Activated CD8-positive, alpha-beta memory T cell treated with anti-CD3 and anti-CD28 coated beads for 36 hours (primary cell): ENCODE measurements around the gene RPL18. TPM values are rescaled to one million over a fixed set of nuclear protein-coding genes. Genes with fewer than 3 reads are reported as not detected.
"Not testable (repeated sequence)": the region's sequence is repeated elsewhere in the genome, so short reads cannot be mapped to it uniquely, and the experiment has no call there.

Experiments
- CTCF ChIA-PET: fragments of 350-600 bp; sonication (Branson Sonifier 250); formaldehyde crosslinking; loops from one replicate; lab custom pipeline; 2021; ENCODE audit warnings: antibody characterized with exemption; lab: Charles Lee
- POLR2A ChIA-PET: fragments of 350-600 bp; sonication (Branson Sonifier 250); formaldehyde crosslinking; loops from one replicate; lab custom pipeline; 2021; ENCODE audit warnings: antibody characterized with exemption; lab: Charles Lee
- total RNA-seq, 2 experiments: library from RNA; stranded (reverse); gene quantifications; one replicate each; pipeline ENCODE4 v1.2.3, GENCODE V29; 2021

Gene RPL18
- 1,000 to 10,000 TPM; 1,763 to 1,800 TPM for total RNA-seq

- CTCF ChIA-PET: interaction anchor here (1.0 kb wide), 1 partner anchor 15 kb away, joined by 6 read pairs; no protein-coding TSS in a partner anchor
- POLR2A ChIA-PET: interaction anchor here (0.5 to 4.0 kb wide), 10 partner anchors 9 to 255 kb away, joined by 3 to 22 read pairs (median 4); partner anchors contain the start of genes DBP, SYNGR4 and TMEM143
These were observed at the start of gene RPL18, which contains the start of gene SPHK2 for GRCh38 chr19:48618916-48619691. Gene RPL18, minus strand, starts transcription at chr19:48619178. Its CDS starts 35 bp downstream, at chr19:48619143. Gene SPHK2, plus strand, starts transcription at chr19:48619506. Its CDS starts 1,009 bp downstream, at chr19:48620515.

GRCh38 chr19:48668761-48669160 lies 49.8 kb upstream of the RPL18 start:
- CTCF ChIA-PET: no interaction called here
- POLR2A ChIA-PET: no interaction called here

- ChIA-PET CTCF (no interaction called here), POLR2A (no interaction called here)
These were observed 49.4 kb upstream of the RPL18 start for GRCh38 chr19:48668332-48668731.

- ChIA-PET POLR2A (no interaction called here), CTCF (interaction anchor here (0.6 kb wide), 2 partner anchors 8 to 121 kb away, joined by 3 read pairs; no protein-coding TSS in a partner anchor)
These were observed 46.8 kb upstream of the RPL18 start for GRCh38 chr19:48665786-48666185.

- ChIA-PET CTCF (no interaction called here), POLR2A (no interaction called here)
These were observed 45.5 kb upstream of the RPL18 start for GRCh38 chr19:48664476-48664875.

- CTCF ChIA-PET: no interaction called here
- POLR2A ChIA-PET: no interaction called here
These were observed 44.7 kb upstream of the RPL18 start for GRCh38 chr19:48663667-48664066.

- ChIA-PET POLR2A (interaction anchor here (1.3 kb wide), 1 partner anchor 16 kb away, joined by 4 read pairs; the partner anchor contains the start of gene CA11), CTCF (no interaction called here)
These were observed 42.7 kb upstream of the RPL18 start for GRCh38 chr19:48661711-48662090.

GRCh38 chr19:48660852-48661710 lies 42.1 kb upstream of the RPL18 start:
- POLR2A ChIA-PET: interaction anchor here (1.3 kb wide), 1 partner anchor 15 kb away, joined by 4 read pairs; the partner anchor contains the start of gene CA11
- CTCF ChIA-PET: no interaction called here

GRCh38 chr19:48659768-48660167 lies 40.8 kb upstream of the RPL18 start:
- ChIA-PET CTCF (interaction anchor here (0.7 kb wide), 1 partner anchor 72 kb away, joined by 3 read pairs; no protein-coding TSS in a partner anchor), POLR2A (no interaction called here)

GRCh38 chr19:48658483-48658882 lies 39.5 kb upstream of the RPL18 start:
- CTCF ChIA-PET: interaction anchor here (1.1 kb wide), 1 partner anchor 38 kb away, joined by 5 read pairs; the partner anchor contains the start of gene FUT2
- POLR2A ChIA-PET: no interaction called here

GRCh38 chr19:48657828-48658227 lies 38.9 kb upstream of the RPL18 start:
- POLR2A ChIA-PET, CTCF ChIA-PET: not testable (repeated sequence)

GRCh38 chr19:48656840-48657474 lies 38.0 kb upstream of the RPL18 start:
- CTCF ChIA-PET: no interaction called here

GRCh38 chr19:48654299-48655059 lies 35.5 kb upstream of the RPL18 start:
- ChIA-PET CTCF (interaction anchor here (2.3 kb wide), 1 partner anchor 9 kb away, joined by 6 read pairs; no protein-coding TSS in a partner anchor), POLR2A (no interaction called here)

More at GRCh38 chr19:48656840-48657474, 38.0 kb upstream of the RPL18 start:
- POLR2A ChIA-PET: no interaction called here

GRCh38 chr19:48651683-48652048 lies 32.7 kb upstream of the RPL18 start:
- CTCF ChIA-PET: no interaction called here
- POLR2A ChIA-PET: interaction anchor here (0.6 kb wide), 1 partner anchor 87 kb away, joined by 3 read pairs; no protein-coding TSS in a partner anchor

- ChIA-PET POLR2A (interaction anchor here (0.6 kb wide), 1 partner anchor 88 kb away, joined by 3 read pairs; no protein-coding TSS in a partner anchor), CTCF (interaction anchor here (0.7 to 0.8 kb wide), 2 partner anchors 158 to 180 kb away, joined by 3 read pairs; no protein-coding TSS in a partner anchor)
These were observed 32.1 kb upstream of the RPL18 start for GRCh38 chr19:48650974-48651682.

GRCh38 chr19:48648134-48648533 lies 29.2 kb upstream of the RPL18 start:
- ChIA-PET CTCF (no interaction called here), POLR2A (interaction anchor here (0.6 kb wide), 1 partner anchor 1589 kb away, joined by 3 read pairs; no protein-coding TSS in a partner anchor)

GRCh38 chr19:48646722-48647216 lies 27.8 kb upstream of the RPL18 start:
- ChIA-PET POLR2A (interaction anchor here (0.5 to 1.7 kb wide), 2 partner anchors 78 to 143 kb away, joined by 4 to 10 read pairs; no protein-coding TSS in a partner anchor), CTCF (interaction anchor here (1.2 to 1.8 kb wide), 4 partner anchors 10 to 196 kb away, joined by 3 to 12 read pairs (median 4); partner anchors contain the start of gene DBP)
